GM19467 (cell line): ENCODE data around the gene MYH7.

Source experiments
- ATAC-seq: cut with Tn5 transposase; IDR thresholded peaks from one replicate; pipeline ENCODE4 v1.9.1; 2021; ENCODE audit warnings: mild to moderate bottlenecking, moderate library complexity; ENCODE audit not compliant: unreplicated experiment

MYH7 gene

DNA sequence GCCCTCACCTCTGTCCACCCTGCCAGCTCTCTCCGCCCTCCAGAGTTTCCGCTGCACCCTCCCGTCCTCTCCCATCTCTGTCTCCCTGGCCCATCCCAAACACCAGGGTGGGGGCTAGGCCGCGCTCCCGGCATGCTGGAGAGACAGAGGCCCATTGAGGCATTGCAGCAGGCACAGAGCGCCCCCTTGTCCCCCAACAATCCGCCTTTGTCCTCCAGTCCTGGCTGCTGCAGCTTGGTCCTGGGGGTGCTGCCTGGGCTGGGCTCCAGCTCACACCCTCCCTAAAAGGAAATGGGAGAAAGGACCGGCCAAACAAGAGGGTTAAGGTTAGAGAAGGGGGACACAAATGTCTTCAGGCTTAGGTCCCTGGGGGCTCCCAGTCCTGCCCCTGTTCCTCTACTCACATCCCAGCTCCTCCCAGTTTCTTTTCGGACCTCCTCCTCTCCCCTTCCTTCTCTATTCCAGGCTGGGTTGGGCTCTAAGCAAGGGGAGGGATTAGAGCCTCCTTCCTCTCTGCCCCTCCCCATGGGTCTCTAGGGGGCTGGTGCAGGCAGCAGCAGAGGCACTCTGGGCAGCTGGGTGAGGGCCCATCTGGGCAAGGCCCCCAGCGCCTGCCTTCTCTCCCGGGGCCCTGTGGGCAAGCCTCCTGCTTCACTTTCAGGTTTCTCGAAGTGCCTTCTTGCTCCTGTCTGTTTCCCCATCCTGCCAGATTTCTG, 58.8 kb downstream of the MYH7 start, which contains the start of gene CMTM5:
Gene CMTM5, plus strand, starts transcription at position 565 of the 716 bp plus-strand sequence. CDS start 206 bp downstream, outside the sequence.
- ATAC-seq = no peak

DNA sequence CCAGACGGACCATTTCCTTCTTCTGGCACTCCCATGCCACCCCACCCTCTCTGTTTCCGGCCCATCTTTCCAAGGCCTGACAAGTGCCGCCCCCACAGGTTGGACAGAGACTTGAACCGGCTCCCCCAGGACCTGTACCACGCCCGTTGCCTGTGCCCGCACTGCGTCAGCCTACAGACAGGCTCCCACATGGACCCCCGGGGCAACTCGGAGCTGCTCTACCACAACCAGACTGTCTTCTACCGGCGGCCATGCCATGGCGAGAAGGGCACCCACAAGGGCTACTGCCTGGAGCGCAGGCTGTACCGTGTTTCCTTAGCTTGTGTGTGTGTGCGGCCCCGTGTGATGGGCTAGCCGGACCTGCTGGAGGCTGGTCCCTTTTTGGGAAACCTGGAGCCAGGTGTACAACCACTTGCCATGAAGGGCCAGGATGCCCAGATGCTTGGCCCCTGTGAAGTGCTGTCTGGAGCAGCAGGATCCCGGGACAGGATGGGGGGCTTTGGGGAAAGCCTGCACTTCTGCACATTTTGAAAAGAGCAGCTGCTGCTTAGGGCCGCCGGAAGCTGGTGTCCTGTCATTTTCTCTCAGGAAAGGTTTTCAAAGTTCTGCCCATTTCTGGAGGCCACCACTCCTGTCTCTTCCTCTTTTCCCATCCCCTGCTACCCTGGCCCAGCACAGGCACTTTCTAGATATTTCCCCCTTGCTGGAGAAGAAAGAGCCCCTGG, 59.8 kb downstream of the MYH7 start:
- ATAC-seq = no peak

DNA sequence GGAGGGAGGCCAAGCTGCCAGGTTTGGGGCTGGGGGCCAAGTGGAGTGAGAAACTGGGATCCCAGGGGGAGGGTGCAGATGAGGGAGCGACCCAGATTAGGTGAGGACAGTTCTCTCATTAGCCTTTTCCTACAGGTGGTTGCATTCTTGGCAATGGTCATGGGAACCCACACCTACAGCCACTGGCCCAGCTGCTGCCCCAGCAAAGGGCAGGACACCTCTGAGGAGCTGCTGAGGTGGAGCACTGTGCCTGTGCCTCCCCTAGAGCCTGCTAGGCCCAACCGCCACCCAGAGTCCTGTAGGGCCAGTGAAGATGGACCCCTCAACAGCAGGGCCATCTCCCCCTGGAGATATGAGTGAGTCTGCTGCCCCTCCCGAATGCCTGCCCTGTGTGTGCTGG, 62.4 kb downstream of the MYH7 start:
- no peak for ATAC-seq

DNA sequence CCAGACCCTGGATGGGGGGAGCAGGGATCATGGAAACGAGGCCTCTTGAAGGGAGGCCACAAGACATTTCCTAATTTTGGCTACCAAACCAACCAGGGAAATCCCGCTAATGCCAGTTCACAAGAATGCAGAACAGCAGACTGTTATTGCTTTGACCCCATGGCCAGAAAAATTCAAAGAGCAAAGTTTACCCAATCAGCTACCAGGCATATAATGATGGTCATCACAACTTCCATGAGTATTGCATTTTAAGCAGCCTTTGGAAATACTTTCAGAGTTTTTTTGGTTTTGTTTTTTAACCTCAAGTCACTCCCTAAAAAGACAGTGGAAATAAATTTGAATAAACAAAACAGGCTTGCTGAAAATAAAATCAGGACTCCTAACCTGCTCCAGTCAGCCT, 63.0 kb downstream of the MYH7 start, which contains the start of gene IL25:
Gene IL25, plus strand, starts transcription at position 301 of the 400 bp plus-strand sequence.
- no peak for ATAC-seq

DNA sequence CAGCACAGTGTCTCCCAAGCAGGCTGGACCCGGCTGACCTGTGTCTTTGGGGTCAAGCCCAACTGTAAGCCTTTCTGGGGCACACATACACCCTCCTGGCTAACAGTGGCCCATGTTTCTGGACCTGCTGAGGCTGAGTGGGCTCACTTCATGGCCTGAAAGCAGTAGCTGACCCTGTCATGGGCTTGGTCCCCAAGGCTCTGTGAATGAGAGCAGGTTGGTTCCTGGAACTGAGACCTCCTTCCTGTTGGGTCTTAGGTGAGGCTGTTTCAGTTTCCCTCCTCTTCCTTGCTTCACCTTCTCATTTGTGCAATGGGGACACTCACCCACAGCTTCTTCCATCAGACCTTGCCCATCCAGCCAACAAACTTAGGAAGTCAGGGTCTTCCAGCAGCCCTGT, 63.6 kb downstream of the MYH7 start:
- no peak for ATAC-seq

DNA sequence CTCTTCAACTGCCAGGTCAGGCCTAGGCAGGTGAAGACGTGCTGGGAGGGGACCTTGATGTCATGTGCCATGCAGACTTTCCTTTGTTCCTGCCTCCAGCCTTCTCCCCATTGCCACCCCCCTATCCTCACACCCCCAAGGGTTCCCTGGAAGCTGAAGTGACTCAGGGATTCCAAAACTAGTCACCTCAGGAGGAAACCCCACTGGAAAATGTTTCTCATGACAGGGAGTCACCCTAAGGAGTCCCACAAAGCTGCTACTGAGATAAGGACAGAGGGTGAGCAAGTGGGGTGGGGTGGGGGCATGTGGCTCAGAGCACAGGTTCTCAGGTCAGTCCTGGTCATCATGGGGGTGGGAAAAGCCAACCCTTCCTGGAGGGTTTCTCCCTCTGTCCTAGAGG, 65.2 kb downstream of the MYH7 start:
- no peak for ATAC-seq

DNA sequence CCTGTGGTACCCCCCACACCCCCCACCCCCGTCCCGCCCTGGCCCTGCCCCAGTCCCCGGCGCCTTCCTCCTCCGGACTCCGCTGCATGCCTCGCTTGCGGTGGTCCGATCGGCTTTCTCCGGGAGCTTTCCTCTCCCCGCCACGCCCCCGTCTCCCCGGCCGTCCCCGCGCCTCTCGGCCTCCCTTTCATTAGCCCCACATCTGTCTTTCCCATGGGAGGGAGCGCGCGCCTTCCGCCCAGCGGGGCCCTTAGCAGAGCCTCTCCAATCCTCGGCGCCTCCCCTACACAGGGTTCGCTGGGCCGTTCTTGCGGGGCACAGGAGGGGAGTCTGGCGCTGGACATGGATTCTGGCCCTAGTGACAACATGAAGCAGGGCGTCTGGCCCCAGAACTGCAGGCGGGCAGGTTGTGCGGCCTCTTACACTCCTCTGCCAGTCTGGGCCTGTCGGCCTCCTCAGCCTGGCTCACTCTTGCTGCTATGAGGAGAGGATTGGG, 69.0 kb downstream of the MYH7 start:
- ATAC-seq = no peak

DNA sequence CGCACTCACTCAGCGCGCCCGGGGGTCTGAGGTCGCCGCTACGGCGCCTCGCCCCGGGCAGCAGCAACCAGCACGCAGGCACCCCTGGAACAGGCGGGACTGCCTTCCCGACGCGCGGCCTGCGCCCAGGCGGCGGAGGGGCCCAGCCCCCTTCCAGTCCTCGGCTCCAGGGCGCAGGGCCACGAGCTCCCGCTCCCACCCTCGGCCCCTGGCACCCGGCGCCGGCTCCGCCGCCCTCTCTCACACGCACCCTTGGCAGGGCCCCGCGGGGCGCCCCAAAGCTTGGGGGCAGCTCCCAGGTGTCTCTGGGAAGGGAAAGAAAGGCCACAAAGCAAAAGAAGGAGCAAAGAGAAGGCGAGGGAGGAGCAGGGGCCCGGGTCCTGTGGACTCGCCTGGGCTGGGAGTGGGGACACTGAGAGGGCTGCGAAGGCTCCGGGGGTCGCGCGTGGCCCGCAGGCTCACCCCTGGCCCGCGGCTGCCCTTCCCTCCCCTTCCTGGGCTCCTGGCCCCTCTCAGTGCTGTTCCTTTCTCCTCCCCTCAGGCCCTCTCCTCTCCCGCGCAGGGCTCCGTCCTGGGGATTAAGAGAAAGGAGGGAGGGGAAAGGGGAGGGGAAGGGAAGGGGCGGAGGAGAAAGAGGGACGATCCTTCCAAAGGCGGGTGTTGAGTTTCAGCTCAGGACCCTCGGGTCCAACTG, 69.6 kb downstream of the MYH7 start:
- ATAC-seq = no peak

DNA sequence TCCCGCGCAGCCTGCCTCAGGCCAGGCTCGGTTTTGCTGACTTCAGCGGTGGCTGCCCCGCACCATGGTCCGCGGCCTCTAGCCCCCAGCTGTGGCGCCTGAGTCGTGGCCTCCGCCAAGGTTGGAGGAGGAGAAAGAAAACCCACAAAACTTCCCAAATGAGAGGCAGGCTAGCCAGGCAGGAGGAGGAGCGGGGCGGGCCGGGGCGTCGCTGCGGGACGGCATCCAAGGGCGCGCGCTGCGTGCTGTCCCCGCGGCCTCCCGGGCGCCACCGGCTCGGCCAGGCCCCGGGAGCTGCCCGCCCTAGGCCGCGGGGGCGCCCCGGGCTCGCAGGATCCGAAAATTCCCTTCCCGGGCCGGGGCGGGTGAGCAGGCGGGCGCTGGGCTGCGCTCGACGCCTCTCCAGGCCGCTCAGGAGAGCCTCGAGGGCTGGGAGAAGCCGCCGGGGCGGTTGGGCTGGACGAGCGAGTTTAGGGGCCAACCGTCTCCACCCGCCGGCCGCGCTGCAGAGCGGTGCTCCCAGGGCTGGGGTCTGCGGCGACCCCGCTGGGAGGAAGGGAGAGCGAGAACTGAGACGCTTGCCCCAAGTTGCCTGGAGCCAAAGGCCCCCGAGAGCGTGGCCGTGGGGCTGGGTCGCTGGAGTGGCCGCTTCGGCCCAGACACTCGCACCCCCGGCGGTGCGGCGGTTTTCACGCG, 70.3 kb downstream of the MYH7 start, which contains the start of gene EFS:
Gene EFS, minus strand, starts transcription at position 137 of the 696 bp plus-strand sequence. CDS start 147 bp downstream, outside the sequence.
- no peak for ATAC-seq

DNA sequence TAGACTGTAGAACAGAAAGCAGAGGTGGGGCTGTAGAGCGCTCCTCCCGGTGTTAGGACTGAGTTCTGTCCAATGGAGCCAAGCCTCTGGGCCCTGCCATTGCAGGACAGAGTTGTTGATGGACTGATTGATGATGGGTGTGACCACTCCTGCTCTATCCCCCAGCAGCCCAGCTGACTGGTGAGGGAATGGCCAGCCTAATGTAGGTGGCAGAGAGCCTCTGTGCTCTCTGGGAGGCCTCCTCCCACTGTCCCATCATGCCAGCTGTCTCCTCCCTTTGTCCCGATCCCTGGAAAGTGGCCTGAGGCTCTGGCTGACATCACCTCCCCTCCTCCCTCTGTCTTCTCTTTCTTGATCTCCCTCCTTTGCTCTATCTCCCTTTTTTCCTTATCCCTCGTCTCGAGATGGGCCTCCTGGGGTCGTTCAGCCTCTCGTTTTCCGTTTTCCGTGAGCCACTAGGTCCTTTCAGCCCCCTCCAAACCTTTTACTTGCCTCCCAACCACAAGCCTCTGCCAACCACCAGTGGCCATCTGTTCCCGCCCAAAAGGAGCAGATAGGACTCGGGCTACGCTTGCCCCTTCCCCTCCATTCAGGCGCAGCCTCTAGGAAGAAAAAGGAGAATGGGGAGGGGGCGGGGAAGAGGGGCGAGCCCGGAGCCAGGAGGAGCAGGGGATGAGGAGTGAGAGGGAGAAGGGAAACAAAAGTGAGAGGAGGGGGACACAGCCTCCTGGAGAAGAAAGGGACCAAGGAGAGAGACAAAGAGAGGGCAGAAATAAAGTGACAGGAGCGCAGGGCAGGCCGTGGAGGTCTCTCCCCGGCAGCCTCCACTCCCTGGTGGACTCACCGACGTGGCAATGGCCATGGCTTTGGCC, 71.1 kb downstream of the MYH7 start:
- no peak for ATAC-seq
